MCF 10A (cell line): Measurements from ENCODE around the gene SF3B2. TPM values are rescaled to one million over a fixed set of nuclear protein-coding genes. Genes with fewer than 3 reads are reported as not detected.

Source experiments
- BruUV-seq: library from RNA; stranded (reverse); fragments of 400-500 nt; replicated peaks from 2 replicates; lab custom pipeline; 2021; lab: Mats Ljungman, UMichigan
- CTCF ChIA-PET: fragments of 300-600 bp; sonication (Branson Sonifier 250); formaldehyde crosslinking; extraction: SDS; loops from one replicate; lab custom pipeline; 2021; ENCODE audit warnings: antibody characterized with exemption, inconsistent platforms; lab: Yijun Ruan, JAX
- POLR2A ChIA-PET: fragments of 300-600, 350-650 bp; sonication (Branson Sonifier 250); formaldehyde crosslinking; extraction: SDS; loops from one replicate; lab custom pipeline; 2020; ENCODE audit warnings: antibody characterized with exemption, inconsistent platforms; lab: Yijun Ruan, JAX
- DNase-seq: peaks from one replicate; pipeline ENCODE4 v3.0.0-alpha.2; 2018; ENCODE audit not compliant: unreplicated experiment
- H3K27ac Mint-ChIP-seq: one replicate; pipeline ENCODE4 v1.8.0; 2022; ENCODE audit warnings: mild to moderate bottlenecking, low read depth, mixed read lengths; ENCODE audit not compliant: unreplicated experiment
- H3K27me3 Mint-ChIP-seq: one replicate; pipeline ENCODE4 v1.8.0; 2022; ENCODE audit warnings: mixed read lengths; ENCODE audit not compliant: insufficient read depth, unreplicated experiment
- H3K36me3 Mint-ChIP-seq: one replicate; pipeline ENCODE4 v1.8.0; 2022; ENCODE audit warnings: mild to moderate bottlenecking, moderate library complexity, mixed read lengths; ENCODE audit not compliant: insufficient read depth, unreplicated experiment
- H3K4me1 Mint-ChIP-seq: one replicate; pipeline ENCODE4 v1.8.0; 2022; ENCODE audit warnings: mixed read lengths; ENCODE audit not compliant: insufficient read depth, unreplicated experiment
- H3K4me3 Mint-ChIP-seq: one replicate; pipeline ENCODE4 v1.8.0; 2022; ENCODE audit warnings: mild to moderate bottlenecking, moderate library complexity, mixed read lengths; ENCODE audit not compliant: unreplicated experiment
- H3K9me3 Mint-ChIP-seq: one replicate; pipeline ENCODE4 v1.8.0; 2022; ENCODE audit warnings: mixed read lengths; ENCODE audit not compliant: unreplicated experiment
- intact Hi-C: fragments of 100-400 bp; cut with micrococcal nuclease; formaldehyde crosslinking; loops from 2 replicates; pipeline ENCODE4 v1.14.1; 2022
- total RNA-seq: library from RNA; stranded (reverse); gene quantifications from 2 replicates; pipeline ENCODE4 v1.2.3, GENCODE V29; 2022
- TF ChIP-seq, protein P1 (sequence below): fragments of 200-600 bp; IDR thresholded peaks from one replicate; pipeline ENCODE4 v1.8.0; 2022; ENCODE audit warnings: antibody characterized with exemption, mild to moderate bottlenecking; ENCODE audit not compliant: unreplicated experiment

Gene SF3B2
- total RNA-seq, 1 experiment from 2014 or later: 241 TPM

GRCh38 chr11:66048547-66049323 lies 3.4 kb upstream of the SF3B2 start, which contains the start of gene GAL3ST3:
Gene GAL3ST3 (minus strand): TSS chr11:66049161. CDS start chr11:66045415, 3,746 bp downstream.
- Mint-ChIP-seq H3K36me3 (peaks cover 6% of the 10 kb centered on the region), H3K9me3 (no peaks in the 10 kb centered on the region), H3K27ac (no peak within 1 kb of the TSS), H3K4me3 (no peak within 1 kb of the TSS), H3K4me1 (peaks cover 5% of the 10 kb centered on the region), H3K27me3 (no peaks in the 10 kb centered on the region)
- ChIA-PET POLR2A (interaction anchor here (1.4 kb wide), 1 partner anchor 46 kb away, joined by 5 read pairs; the partner anchor contains the start of gene BANF1), CTCF (interaction anchor here (0.7 to 1.0 kb wide), 3 partner anchors 19 to 88 kb away, joined by 3 to 4 read pairs (median 3); no protein-coding TSS in a partner anchor)
- no TSS peak for BruUV-seq
- intact Hi-C loops: no loop called here
- no peak for DNase-seq
- TF ChIP-seq, protein P1, sequence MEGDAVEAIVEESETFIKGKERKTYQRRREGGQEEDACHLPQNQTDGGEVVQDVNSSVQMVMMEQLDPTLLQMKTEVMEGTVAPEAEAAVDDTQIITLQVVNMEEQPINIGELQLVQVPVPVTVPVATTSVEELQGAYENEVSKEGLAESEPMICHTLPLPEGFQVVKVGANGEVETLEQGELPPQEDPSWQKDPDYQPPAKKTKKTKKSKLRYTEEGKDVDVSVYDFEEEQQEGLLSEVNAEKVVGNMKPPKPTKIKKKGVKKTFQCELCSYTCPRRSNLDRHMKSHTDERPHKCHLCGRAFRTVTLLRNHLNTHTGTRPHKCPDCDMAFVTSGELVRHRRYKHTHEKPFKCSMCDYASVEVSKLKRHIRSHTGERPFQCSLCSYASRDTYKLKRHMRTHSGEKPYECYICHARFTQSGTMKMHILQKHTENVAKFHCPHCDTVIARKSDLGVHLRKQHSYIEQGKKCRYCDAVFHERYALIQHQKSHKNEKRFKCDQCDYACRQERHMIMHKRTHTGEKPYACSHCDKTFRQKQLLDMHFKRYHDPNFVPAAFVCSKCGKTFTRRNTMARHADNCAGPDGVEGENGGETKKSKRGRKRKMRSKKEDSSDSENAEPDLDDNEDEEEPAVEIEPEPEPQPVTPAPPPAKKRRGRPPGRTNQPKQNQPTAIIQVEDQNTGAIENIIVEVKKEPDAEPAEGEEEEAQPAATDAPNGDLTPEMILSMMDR: no peak

DNA sequence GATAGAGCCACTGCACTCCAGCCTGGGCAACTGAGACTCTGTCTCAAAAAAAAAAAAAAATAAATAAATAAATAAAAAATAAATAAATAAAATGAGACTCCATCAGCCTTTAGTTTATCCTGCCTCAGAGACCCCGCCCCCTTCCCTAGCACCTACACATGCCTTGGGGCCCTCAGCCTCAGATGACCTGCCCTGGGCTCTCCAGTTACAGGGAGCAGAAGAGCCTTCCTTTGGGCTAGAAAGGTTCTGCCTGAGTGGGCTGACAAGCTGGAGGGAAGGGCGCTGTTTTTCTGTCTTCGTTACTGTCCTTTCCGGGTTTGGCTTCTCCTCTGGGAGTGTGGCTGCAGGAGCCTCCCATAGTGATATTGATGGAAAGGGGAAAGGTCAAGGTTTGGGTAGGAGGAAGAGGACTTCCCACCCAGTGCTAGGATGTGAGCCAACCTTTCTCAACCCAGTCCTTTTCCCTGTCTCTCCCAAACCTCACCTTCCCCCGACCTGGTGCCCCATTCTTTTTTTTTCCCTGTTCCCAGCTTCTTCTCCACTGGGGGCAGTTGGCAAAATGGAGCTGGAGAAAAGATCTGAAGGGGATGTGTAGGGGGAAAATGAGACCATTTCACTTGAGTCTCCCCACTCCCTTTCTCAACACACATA lies 1.5 kb upstream of the SF3B2 start:
- H3K27ac Mint-ChIP-seq: peak overlapping the region; percentile 91
- no TSS peak for BruUV-seq
- H3K27me3 Mint-ChIP-seq: no peaks in the 10 kb centered on the region
- DNase-seq: no peak
- H3K4me1 Mint-ChIP-seq: peaks cover 5% of the 10 kb centered on the region
- TF ChIP-seq, protein P1: no peak
- ChIA-PET CTCF (interaction anchor here (0.6 to 6.1 kb wide), 5 partner anchors 17 to 166 kb away, joined by 3 to 75 read pairs (median 4); no protein-coding TSS in a partner anchor), POLR2A (interaction anchor here (0.7 to 6.5 kb wide), 7 partner anchors 15 to 388 kb away, joined by 3 to 69 read pairs (median 15); partner anchors contain the start of genes BANF1, CCDC85B, EIF1AD and FIBP)
- H3K36me3 Mint-ChIP-seq: peaks cover 24% of the 10 kb centered on the region
- intact Hi-C loops: loop anchor here (10.0 kb wide), 1 partner anchor 46 kb away; the partner anchor contains the start of genes BANF1 and EIF1AD
- H3K9me3 Mint-ChIP-seq: no peaks in the 10 kb centered on the region
- peak overlapping the region; percentile 97 for H3K4me3 Mint-ChIP-seq

GRCh38 chr11:66051371-66051765 lies 796 bp upstream of the SF3B2 start:
- intact Hi-C loops: loop anchor here (10.0 kb wide), 1 partner anchor 47 kb away; the partner anchor contains the start of genes BANF1 and EIF1AD
- no peaks in the 10 kb centered on the region for H3K9me3 Mint-ChIP-seq
- H3K4me1 Mint-ChIP-seq: peaks cover 5% of the 10 kb centered on the region
- H3K27ac Mint-ChIP-seq: peak overlapping the region; percentile 91
- H3K4me3 Mint-ChIP-seq: peak overlapping the region; percentile 97
- ChIA-PET POLR2A (interaction anchor here (0.6 to 6.5 kb wide), 21 partner anchors 10 to 1991 kb away, joined by 3 to 69 read pairs (median 4); partner anchors contain the start of genes BANF1, CCDC85B, CFL1 and EIF1AD), CTCF (interaction anchor here (0.6 to 6.1 kb wide), 3 partner anchors 17 to 53 kb away, joined by 3 to 75 read pairs (median 4); no protein-coding TSS in a partner anchor)
- TSS peak; percentile 96 for BruUV-seq
- TF ChIP-seq, protein P1: no peak
- H3K36me3 Mint-ChIP-seq: peaks cover 31% of the 10 kb centered on the region
- no peaks in the 10 kb centered on the region for H3K27me3 Mint-ChIP-seq
- DNase-seq: no peak
